CD4-positive, CD25-positive, alpha-beta regulatory T cell (primary cell): ENCODE results near the gene PSMB7. TPM values are rescaled to one million over a fixed set of nuclear protein-coding genes. Genes with fewer than 3 reads are reported as not detected.
A peak's percentile ranks its signal among the peaks of the same experiment; 100 is the strongest.

Experiments used
- ATAC-seq, 2 donors: fragments of 150-1000 bp; cut with Tn5 transposase; one replicate each; pipeline ENCODE4 v1.10.0; 2021; ENCODE audit warnings: low read depth in 2 of 2, moderate number of reproducible peaks in 2 of 2, moderate library complexity in 1 of 2
- DNase-seq, 3 donors: peaks; one replicate each; pipeline versions ENCODE4 v3.0.0 to v3.0.0-alpha.2; 2012 to 2022; ENCODE audit warnings: mixed read lengths in 1 of 3
- H3K27ac ChIP-seq: one replicate; pipeline ENCODE4 v1.7.0; 2013; ENCODE audit warnings: mild to moderate bottlenecking, low read length; ENCODE audit not compliant: insufficient read depth, poor library complexity, severe bottlenecking
- H3K27me3 ChIP-seq: one replicate; pipeline ENCODE4 v1.7.0; 2013; ENCODE audit warnings: low read length; ENCODE audit not compliant: control insufficient read depth, insufficient read depth
- H3K36me3 ChIP-seq: one replicate; pipeline ENCODE4 v1.7.0; 2013; ENCODE audit warnings: mild to moderate bottlenecking, low read length, moderate library complexity; ENCODE audit not compliant: control insufficient read depth, insufficient read depth
- H3K4me1 ChIP-seq: 2 replicates; pipeline ENCODE4 v1.7.0; 2013; ENCODE audit warnings: mild to moderate bottlenecking, low read length; ENCODE audit not compliant: insufficient read depth, control insufficient read depth, poor library complexity, severe bottlenecking
- H3K4me3 ChIP-seq: one replicate; pipeline ENCODE4 v1.7.0; 2013; ENCODE audit warnings: low read depth, mild to moderate bottlenecking, low read length, moderate library complexity
- H3K9me3 ChIP-seq, 2 experiments: 1 replicate in 1 of 2; 2 replicates in 1 of 2; pipeline ENCODE4 v1.7.0; 2013; ENCODE audit warnings: low read length in 2 of 2, mild to moderate bottlenecking in 1 of 2, moderate library complexity in 1 of 2; ENCODE audit not compliant: control insufficient read depth in 2 of 2
- H3K27ac Mint-ChIP-seq, 3 donors: one replicate each; pipeline ENCODE4 v1.8.0; 2020 to 2022; ENCODE audit warnings: mild to moderate bottlenecking in 3 of 3, mixed read lengths in 3 of 3, moderate library complexity in 2 of 3
- H3K27me3 Mint-ChIP-seq: one replicate; pipeline ENCODE4 v1.8.0; 2022; ENCODE audit warnings: mild to moderate bottlenecking, mixed read lengths
- H3K36me3 Mint-ChIP-seq: one replicate; pipeline ENCODE4 v1.8.0; 2020; ENCODE audit warnings: mixed read lengths
- H3K4me1 Mint-ChIP-seq, 4 donors: one replicate each; pipeline ENCODE4 v1.8.0; 2020 to 2022; ENCODE audit warnings: mixed read lengths in 4 of 4, mild to moderate bottlenecking in 1 of 4
- H3K4me3 Mint-ChIP-seq, 4 donors: one replicate each; pipeline ENCODE4 v1.8.0; 2020 to 2022; ENCODE audit warnings: mild to moderate bottlenecking in 4 of 4, mixed read lengths in 4 of 4, moderate library complexity in 3 of 4
- H3K9me3 Mint-ChIP-seq, 7 donors: one replicate each; pipeline ENCODE4 v1.8.0; 2020 to 2022; ENCODE audit warnings: mixed read lengths in 7 of 7, mild to moderate bottlenecking in 3 of 7, moderate library complexity in 2 of 7
- polyA plus RNA-seq, 4 donors: library from polyadenylated mRNA; unstranded; fragments of 300-500 nt; fragmentation: Illumina TruSeq; gene quantifications; one replicate each; pipeline ENCODE4 v1.2.3, GENCODE V29; 2021
- total RNA-seq: library from RNA; stranded (reverse); gene quantifications from one replicate; pipeline ENCODE4 v1.2.3, GENCODE V29; 2022

Gene PSMB7
- total and polyA plus RNA-seq, 5 donors from 2014 or later: 84.2 to 225 (median 186) TPM

DNA sequence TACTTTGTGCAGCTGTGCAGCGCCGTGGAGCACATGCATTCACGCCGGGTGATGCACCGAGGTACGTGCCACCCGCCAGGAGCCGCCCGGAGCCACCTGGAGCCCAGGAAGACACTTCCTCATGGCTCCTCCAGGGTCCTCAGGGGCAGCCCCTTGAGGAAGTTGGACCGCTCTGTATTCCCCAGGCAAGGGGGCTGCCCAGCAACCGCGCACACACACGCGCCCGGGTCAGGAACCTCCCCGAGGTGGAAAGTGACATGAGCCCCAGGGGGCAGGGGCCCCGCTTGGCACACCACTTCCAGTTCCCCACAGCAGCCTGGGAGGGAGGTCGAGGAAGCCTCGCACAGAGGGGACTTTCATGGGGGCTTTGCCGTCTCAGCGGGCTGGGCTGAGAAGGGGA is 88.9 kb downstream of the PSMB7 start:
- Histone ChIP-seq H3K27me3 (no peaks in the 10 kb centered on the region), H3K27ac (no peak overlapping the region), H3K4me3 (no peak overlapping the region), H3K4me1 (no peaks in the 10 kb centered on the region), H3K36me3 (no peaks in the 10 kb centered on the region), H3K9me3 (no peaks in the 10 kb centered on the region)
- DNase-seq: no peak
- H3K4me1 Mint-ChIP-seq: no peaks in the 10 kb centered on the region
- H3K9me3 Mint-ChIP-seq: no peaks in the 10 kb centered on the region
- H3K27me3 Mint-ChIP-seq: no peaks in the 10 kb centered on the region
- no peak overlapping the region for H3K4me3 Mint-ChIP-seq
- H3K27ac Mint-ChIP-seq: no peak overlapping the region
- no peak for ATAC-seq
- no peaks in the 10 kb centered on the region for H3K36me3 Mint-ChIP-seq

DNA sequence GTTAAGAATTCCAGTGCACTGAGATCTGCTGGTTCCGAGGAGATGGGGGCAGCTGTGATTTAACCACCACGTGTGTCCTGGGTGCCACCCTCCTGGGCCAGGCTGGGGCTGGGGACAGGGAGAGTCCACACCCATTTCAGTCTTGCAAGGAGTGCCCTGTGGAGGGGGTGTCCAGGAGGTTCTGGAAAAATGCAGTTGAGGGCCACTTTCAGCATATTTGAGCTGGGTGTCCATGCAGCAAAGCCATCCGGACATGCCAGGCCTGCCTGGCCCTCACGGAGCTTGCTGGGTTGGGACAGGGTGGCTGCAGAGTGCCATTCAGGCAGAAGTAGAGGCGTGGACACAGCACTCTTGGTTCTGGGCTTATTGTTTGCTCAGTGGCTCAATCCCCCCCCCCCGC is 89.4 kb downstream of the PSMB7 start:
- Histone ChIP-seq H3K9me3 (no peaks in the 10 kb centered on the region), H3K4me1 (no peaks in the 10 kb centered on the region), H3K36me3 (no peaks in the 10 kb centered on the region), H3K27me3 (no peaks in the 10 kb centered on the region), H3K4me3 (no peak overlapping the region), H3K27ac (no peak overlapping the region)
- Mint-ChIP-seq H3K4me1 (no peaks in the 10 kb centered on the region), H3K9me3 (no peaks in the 10 kb centered on the region), H3K27me3 (no peaks in the 10 kb centered on the region), H3K27ac (no peak overlapping the region), H3K36me3 (no peaks in the 10 kb centered on the region), H3K4me3 (no peak overlapping the region)
- ATAC-seq (no peak), DNase-seq (no peak)

DNA sequence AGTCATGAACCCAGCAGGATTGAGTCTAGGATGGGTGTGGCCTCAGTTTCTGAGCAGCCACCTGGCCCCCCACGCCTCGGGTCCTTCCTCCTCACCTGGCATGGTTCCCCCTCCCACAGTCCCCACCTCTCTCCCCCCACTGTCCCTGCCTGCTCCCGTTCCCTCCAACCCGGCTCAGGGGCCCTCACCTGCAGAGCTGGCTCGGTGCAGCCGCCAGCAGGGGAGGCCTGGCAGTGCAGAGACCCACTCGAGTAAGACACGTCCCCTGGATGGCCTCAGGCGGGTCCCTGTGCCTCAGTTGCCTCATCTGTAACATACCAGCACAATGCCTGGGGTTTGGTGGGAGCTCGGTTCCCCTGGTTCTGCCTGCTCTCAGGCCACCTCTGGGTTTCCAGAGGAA is 91.3 kb downstream of the PSMB7 start:
- DNase-seq (no peak), ATAC-seq (no peak)
- Histone ChIP-seq H3K27me3 (no peaks in the 10 kb centered on the region), H3K27ac (no peak overlapping the region), H3K36me3 (no peaks in the 10 kb centered on the region), H3K9me3 (no peaks in the 10 kb centered on the region), H3K4me3 (no peak overlapping the region), H3K4me1 (no peaks in the 10 kb centered on the region)
- no peaks in the 10 kb centered on the region for H3K27me3 Mint-ChIP-seq
- no peaks in the 10 kb centered on the region for H3K4me1 Mint-ChIP-seq
- no peaks in the 10 kb centered on the region for H3K9me3 Mint-ChIP-seq
- no peak overlapping the region for H3K27ac Mint-ChIP-seq
- no peak overlapping the region for H3K4me3 Mint-ChIP-seq
- H3K36me3 Mint-ChIP-seq: no peaks in the 10 kb centered on the region

DNA sequence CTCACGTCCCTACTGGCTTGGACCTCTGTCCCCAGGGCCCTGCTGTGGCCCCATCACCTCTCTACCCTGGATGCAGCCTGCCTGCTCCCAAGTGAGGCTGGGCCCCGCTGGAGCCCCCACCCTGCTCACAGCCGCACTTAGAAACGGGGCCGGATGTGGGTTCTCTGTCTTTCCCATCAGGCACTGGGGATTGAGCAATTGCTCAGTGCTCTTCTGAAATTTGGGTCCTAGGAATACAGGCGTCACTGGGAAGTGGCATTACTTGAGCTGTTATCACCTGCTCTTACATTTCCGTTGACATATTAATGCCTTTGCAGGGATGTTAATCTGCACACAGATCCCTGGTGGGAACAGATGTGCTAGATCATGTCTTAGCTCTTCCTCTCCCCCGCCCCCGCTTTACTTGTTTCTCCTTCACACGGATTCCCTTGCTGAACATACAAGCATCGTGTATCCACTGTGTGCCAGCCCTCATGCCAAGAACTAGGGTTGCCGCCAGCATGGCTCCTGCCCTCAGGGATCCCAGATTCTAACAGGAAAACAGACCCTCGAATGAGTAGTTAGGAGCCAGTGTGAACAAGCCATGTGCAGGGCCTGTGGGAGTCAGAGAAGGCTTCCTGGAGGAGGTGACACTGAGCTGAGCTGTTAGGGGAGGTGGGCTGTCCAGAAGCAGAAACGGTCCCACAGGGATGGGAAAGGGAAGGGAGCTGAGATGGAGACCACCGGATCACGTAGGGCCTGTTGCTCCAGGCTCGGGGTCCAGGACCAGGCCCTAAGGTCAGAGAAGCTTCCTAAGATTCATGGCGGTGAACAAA is 92.4 kb downstream of the PSMB7 start:
- no peaks in the 10 kb centered on the region for H3K27me3 Mint-ChIP-seq
- H3K27ac Mint-ChIP-seq: peak overlapping the region in 1 of 3 donors; percentile 43
- DNase-seq (no peak), ATAC-seq (no peak)
- Histone ChIP-seq H3K9me3 (no peaks in the 10 kb centered on the region), H3K4me1 (no peaks in the 10 kb centered on the region), H3K27ac (no peak overlapping the region), H3K27me3 (no peaks in the 10 kb centered on the region), H3K36me3 (no peaks in the 10 kb centered on the region), H3K4me3 (no peak overlapping the region)
- H3K9me3 Mint-ChIP-seq: no peaks in the 10 kb centered on the region
- no peaks in the 10 kb centered on the region for H3K36me3 Mint-ChIP-seq
- no peaks in the 10 kb centered on the region for H3K4me1 Mint-ChIP-seq
- H3K4me3 Mint-ChIP-seq: no peak overlapping the region

DNA sequence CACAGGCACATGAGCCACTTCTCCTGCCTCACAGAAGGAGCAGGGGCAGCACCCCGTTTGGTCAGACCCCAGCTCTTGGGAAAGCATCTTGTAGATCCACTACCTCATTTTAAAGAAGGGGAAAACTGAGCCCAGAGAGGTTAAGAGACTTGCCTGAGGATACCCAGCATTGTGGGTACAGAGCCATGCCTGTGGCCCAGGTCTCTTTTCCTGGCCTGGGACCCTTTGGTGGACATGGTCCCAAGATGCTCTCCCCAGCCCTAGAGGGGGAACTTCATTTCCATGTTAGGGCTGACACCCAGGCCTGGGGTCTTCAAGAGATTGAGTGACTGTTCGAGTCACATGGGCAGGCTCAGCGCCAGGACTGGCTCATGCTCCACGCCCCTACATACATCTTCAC is 93.3 kb downstream of the PSMB7 start:
- H3K27me3 Mint-ChIP-seq: no peaks in the 10 kb centered on the region
- H3K4me1 Mint-ChIP-seq: no peaks in the 10 kb centered on the region
- no peak overlapping the region for H3K27ac Mint-ChIP-seq
- ATAC-seq (no peak), DNase-seq (no peak)
- H3K4me3 Mint-ChIP-seq: no peak overlapping the region
- Histone ChIP-seq H3K27ac (no peak overlapping the region), H3K36me3 (no peaks in the 10 kb centered on the region), H3K4me3 (no peak overlapping the region), H3K4me1 (no peaks in the 10 kb centered on the region), H3K9me3 (no peaks in the 10 kb centered on the region), H3K27me3 (no peaks in the 10 kb centered on the region)
- peaks cover 3% of the 10 kb centered on the region for H3K36me3 Mint-ChIP-seq
- H3K9me3 Mint-ChIP-seq: no peaks in the 10 kb centered on the region

DNA sequence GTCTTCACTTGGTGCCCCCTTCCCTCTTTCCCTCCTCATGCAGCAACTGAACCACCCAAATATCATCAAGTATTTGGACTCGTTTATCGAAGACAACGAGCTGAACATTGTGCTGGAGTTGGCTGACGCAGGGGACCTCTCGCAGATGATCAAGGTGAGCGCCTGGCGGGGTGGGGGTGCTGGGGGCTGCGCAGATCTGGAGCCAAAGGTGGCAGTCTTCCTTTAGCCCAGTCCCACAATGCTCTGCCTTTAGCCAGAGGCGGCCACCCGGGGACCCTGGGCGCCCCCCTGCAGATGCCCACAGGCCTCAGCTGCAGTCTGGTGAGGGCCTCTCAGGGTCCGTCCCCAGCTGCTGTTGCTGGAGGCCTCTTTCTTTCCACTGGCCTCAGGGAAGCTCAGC is 93.8 kb downstream of the PSMB7 start:
- Histone ChIP-seq H3K4me3 (no peak overlapping the region), H3K9me3 (no peaks in the 10 kb centered on the region), H3K36me3 (peaks cover 3% of the 10 kb centered on the region), H3K27me3 (no peaks in the 10 kb centered on the region), H3K27ac (no peak overlapping the region), H3K4me1 (no peaks in the 10 kb centered on the region)
- ATAC-seq (no peak), DNase-seq (no peak)
- no peak overlapping the region for H3K4me3 Mint-ChIP-seq
- no peaks in the 10 kb centered on the region for H3K27me3 Mint-ChIP-seq
- peaks cover 3% of the 10 kb centered on the region for H3K36me3 Mint-ChIP-seq
- H3K4me1 Mint-ChIP-seq: no peaks in the 10 kb centered on the region
- no peaks in the 10 kb centered on the region for H3K9me3 Mint-ChIP-seq
- no peak overlapping the region for H3K27ac Mint-ChIP-seq

DNA sequence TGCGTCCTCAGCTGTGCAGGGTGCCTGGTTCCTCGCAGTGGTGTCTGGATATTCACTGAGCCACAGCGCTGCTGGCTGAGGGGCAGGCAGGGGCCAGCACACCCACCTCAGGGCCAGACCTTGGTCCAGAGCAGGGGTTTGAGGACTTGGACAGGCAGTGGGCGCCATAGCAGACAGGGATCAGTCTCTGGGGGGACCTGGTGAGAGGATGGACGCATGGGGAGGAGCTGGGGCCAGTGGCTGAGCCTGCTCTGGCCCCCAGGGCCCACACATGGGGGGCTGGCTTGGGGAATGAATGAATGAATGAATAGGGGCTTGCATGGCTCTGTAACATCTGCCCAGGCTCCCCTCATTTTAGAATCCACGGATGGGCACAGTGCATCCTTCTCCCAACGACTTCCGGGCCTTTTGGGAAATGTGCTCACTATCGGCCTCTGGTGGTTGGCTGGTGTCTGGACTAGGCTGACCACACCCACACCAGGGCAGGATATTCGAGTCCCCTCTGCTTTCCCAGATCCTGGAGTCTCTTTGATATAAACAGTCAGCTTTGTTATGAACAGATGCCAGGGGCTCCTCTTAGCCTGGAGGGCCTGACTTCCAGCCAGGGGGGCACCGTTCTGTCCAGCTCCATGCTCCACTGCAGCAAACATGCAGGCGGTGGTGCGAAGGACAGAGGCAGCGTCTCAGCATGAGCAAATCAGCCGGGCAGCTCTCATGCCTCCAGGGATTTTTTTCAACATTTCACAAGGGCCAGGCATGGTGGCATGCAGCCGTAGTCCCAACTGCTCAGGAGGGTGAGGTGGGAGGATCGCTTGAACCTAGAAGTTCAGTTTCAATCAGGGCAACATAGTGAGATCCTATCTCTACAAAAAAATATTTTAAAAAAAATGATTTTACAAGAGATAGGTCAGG is 94.9 kb downstream of the PSMB7 start:
- Histone ChIP-seq H3K27ac (no peak overlapping the region), H3K36me3 (peaks cover 3% of the 10 kb centered on the region), H3K9me3 (no peaks in the 10 kb centered on the region), H3K4me1 (no peaks in the 10 kb centered on the region), H3K4me3 (no peak overlapping the region), H3K27me3 (no peaks in the 10 kb centered on the region)
- Mint-ChIP-seq H3K27ac (no peak overlapping the region), H3K9me3 (no peaks in the 10 kb centered on the region), H3K27me3 (no peaks in the 10 kb centered on the region), H3K4me1 (no peaks in the 10 kb centered on the region), H3K4me3 (no peak overlapping the region), H3K36me3 (peaks cover 3% of the 10 kb centered on the region)
- DNase-seq (peak in 2 of 3 donors; percentile 4 to 32), ATAC-seq (no peak)
